Choroid plexus epithelial cell (primary cell): ENCODE measurements around the gene GABRA5.

Source experiments
- DNase-seq: peaks from one replicate; pipeline ENCODE4 v3.0.0-alpha.2; 2010; ENCODE audit warnings: low read depth
- H3K4me3 ChIP-seq: 2 replicates; pipeline ENCODE4 v1.5.1; 2011; ENCODE audit warnings: low read depth, mild to moderate bottlenecking, control low read depth, low read length, moderate library complexity
- TF ChIP-seq, protein P1 (sequence below): conservative IDR thresholded peaks from 2 replicates; pipeline ENCODE4 v1.5.1; 2011; ENCODE audit warnings: low read depth, mild to moderate bottlenecking, control low read depth, inconsistent platforms, low read length, moderate library complexity

The GABRA5 gene

DNA sequence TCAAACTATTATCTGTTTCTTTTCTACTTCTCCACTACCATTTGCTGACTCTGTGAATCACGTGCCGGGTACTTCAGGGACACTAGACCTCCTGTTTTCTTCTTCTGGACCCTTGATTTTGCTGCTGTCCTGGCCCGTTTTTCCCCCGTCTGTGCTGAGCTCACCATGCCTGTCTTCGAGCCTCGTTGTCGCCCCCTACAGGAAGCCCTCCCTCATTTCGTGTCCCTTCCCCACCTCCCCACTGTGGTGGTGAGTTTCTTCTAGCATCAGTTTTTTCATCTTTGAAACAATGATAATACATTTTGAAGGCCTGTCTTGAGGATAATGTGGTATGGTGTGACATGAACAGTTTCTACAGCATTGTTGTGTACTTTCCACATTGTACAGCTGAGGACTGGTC, 117.0 kb downstream of the GABRA5 start:
- no peak overlapping the region for H3K4me3 ChIP-seq
- DNase-seq = no peak
- TF ChIP-seq, protein P1, sequence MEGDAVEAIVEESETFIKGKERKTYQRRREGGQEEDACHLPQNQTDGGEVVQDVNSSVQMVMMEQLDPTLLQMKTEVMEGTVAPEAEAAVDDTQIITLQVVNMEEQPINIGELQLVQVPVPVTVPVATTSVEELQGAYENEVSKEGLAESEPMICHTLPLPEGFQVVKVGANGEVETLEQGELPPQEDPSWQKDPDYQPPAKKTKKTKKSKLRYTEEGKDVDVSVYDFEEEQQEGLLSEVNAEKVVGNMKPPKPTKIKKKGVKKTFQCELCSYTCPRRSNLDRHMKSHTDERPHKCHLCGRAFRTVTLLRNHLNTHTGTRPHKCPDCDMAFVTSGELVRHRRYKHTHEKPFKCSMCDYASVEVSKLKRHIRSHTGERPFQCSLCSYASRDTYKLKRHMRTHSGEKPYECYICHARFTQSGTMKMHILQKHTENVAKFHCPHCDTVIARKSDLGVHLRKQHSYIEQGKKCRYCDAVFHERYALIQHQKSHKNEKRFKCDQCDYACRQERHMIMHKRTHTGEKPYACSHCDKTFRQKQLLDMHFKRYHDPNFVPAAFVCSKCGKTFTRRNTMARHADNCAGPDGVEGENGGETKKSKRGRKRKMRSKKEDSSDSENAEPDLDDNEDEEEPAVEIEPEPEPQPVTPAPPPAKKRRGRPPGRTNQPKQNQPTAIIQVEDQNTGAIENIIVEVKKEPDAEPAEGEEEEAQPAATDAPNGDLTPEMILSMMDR = no peak

DNA sequence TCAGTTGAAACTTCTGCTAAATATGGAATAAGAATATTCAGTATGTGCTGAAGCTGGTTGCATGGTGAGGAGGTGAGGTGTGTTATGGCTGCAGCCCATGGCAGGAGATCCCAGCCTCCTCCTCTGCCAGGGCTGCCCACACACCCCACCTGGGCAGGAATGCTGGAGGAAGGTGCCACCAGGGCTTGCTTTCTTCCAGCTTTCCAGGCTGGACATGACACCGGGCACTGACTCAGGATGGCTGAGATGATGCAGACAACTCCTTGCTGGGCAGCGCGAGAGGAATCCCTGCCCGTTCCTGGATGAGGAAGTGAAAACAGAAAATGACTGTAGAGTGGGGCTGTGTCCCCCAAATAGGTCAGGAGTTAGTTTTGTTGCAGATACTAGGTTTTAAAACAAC, 118.2 kb downstream of the GABRA5 start:
- no peak for DNase-seq
- no peak overlapping the region for H3K4me3 ChIP-seq
- TF ChIP-seq, protein P1 = no peak

DNA sequence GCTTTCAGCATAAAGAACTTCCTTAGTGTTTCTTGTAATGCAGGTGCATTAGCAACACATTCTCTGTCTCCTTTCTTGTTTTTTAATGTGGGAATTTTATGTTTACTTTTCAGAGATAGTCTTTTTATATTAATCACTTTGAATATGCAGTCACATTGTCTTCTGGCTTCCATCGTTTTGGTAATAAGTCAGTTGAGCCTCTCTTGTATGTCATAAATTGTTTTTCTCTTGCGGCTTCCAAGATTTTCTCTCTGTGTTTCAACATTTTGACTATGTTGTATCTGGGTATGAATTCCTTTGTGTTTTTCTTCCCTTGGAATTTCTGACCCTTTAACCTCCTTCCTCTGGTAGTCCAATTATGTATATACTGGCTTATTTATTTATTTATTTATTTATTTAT, 129.4 kb downstream of the GABRA5 start:
- TF ChIP-seq, protein P1 = no peak
- DNase-seq = peak; percentile 1

More for the DNA sequence above, 129.4 kb downstream of the GABRA5 start:
- no peak overlapping the region for H3K4me3 ChIP-seq
